Lower leg skin (tissue), 4 donors: Measurements from ENCODE around the gene CREB5. TPM values are rescaled to one million over a fixed set of nuclear protein-coding genes. Genes with fewer than 3 reads are reported as not detected.

ENCODE experiments used
- DNase-seq, 2 donors: peaks; one replicate each; pipeline ENCODE4 v3.0.0-alpha.2; 2019; ENCODE audit warnings: low spot score in 2 of 2
- H3K4me3 ChIP-seq: fragments of 200-600 bp; sonication (generic); 2 replicates; pipeline ENCODE4 v1.5.1; 2017; ENCODE audit warnings: mild to moderate bottlenecking, low read depth; ENCODE audit not compliant: poor library complexity, severe bottlenecking
- POLR2A ChIP-seq, 2 donors: fragments of 450-650 bp; IDR thresholded peaks; one replicate each; pipeline ENCODE4 v1.6.1; 2016 to 2017; ENCODE audit warnings: antibody characterized with exemption in 2 of 2, mild to moderate bottlenecking in 1 of 2, moderate library complexity in 1 of 2
- WGBS, 2 donors: methylation state at CpG; one replicate each; pipeline ENCODE4 v1.1.5; 2018; 5-methylcytosine and 5-hydroxymethylcytosine counted together
- intact Hi-C: fragments of 100-400 bp; cut with DNase I; formaldehyde crosslinking; loops from one replicate; pipeline ENCODE4 v1.15.0; 2023; ENCODE audit warnings: low total_unique reads
- total RNA-seq, 4 donors: library from RNA; depleted of rRNA; stranded (reverse); fragments of >200 nt; gene quantifications; one replicate each; pipeline ENCODE4 v1.1.0, GENCODE V29; 2016
- TF ChIP-seq, protein P1 (sequence below), 3 donors: fragments of 450-650 bp; IDR thresholded peaks; one replicate each; pipeline ENCODE4 v1.5.1; 2016; ENCODE audit warnings: antibody characterized with exemption in 3 of 3, mild to moderate bottlenecking in 3 of 3, moderate library complexity in 2 of 3

CREB5 gene
- total RNA-seq, 4 donors from 2014 or later: 2.5 to 15.0 (median 5.4) TPM

DNA sequence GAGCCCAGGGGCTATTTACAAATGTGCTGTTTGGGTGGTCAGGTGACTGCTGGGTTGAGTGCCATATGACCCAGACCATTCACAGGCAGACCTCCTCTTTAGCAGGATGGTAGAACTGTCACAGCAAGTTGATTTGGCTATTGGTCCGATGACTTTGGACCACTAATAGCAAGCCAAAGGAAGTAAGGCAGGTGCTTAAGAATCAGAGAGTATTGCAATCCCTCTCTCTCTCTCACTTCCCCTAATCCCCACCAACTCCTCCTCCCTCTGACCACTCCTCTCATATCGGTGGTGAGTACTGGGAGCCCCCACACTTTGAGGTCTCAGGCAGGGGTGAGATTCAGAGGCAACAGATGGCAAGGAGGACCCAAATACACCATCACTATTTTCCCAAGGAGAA, 380.5 kb downstream of the CREB5 start:
- TF ChIP-seq, protein P1, sequence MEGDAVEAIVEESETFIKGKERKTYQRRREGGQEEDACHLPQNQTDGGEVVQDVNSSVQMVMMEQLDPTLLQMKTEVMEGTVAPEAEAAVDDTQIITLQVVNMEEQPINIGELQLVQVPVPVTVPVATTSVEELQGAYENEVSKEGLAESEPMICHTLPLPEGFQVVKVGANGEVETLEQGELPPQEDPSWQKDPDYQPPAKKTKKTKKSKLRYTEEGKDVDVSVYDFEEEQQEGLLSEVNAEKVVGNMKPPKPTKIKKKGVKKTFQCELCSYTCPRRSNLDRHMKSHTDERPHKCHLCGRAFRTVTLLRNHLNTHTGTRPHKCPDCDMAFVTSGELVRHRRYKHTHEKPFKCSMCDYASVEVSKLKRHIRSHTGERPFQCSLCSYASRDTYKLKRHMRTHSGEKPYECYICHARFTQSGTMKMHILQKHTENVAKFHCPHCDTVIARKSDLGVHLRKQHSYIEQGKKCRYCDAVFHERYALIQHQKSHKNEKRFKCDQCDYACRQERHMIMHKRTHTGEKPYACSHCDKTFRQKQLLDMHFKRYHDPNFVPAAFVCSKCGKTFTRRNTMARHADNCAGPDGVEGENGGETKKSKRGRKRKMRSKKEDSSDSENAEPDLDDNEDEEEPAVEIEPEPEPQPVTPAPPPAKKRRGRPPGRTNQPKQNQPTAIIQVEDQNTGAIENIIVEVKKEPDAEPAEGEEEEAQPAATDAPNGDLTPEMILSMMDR (IDR thresholded peaks at IDR 0.05): no peak
- TF ChIP-seq POLR2A (IDR thresholded peaks at IDR 0.05): no peak
- no peak overlapping the region for H3K4me3 ChIP-seq
- 78 to 86% methylated on average over 2 of the region's 2 CpGs for WGBS, 2 donors
- intact Hi-C loops: no loop called here
- no peak for DNase-seq

DNA sequence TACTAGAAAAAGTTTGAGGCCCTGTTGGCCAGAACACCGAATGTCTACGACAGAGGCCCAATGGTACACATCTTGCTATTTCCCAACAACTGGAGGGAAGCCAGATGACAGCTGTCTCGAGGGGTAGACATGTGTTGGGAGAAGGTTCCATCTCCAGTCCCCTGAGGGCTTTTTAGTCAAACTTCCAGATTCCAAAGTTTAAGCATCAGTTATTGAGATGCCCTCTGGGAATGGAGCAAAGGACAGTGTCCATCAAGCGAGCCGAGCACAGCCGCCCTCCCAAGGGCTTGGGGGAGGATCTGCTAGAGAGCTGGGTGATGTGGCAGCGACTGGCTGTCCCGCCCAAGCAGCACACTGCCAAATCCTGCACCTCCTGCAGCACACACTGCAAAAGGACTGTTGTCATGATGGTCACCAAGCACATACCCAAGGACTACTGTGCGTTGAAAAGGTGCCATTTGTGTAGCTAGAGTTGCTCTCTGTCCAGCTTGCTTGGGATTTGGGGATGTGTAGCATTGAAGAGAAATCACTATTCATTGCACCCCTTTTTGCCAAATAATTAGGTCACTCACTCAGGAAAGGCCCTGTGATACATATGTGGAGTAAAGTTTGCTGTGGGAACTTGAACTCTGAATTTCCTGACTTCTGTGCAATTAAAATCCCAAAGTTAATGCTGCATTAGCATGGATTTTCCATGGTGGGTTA, 381.2 kb downstream of the CREB5 start:
- WGBS, 2 donors: 49 to 58% methylated on average over 5 to 9 of the region's 9 CpGs
- intact Hi-C loops: no loop called here
- DNase-seq: no peak
- TF ChIP-seq, protein P1 (IDR thresholded peaks at IDR 0.05): no peak
- no peak for TF ChIP-seq POLR2A (IDR thresholded peaks at IDR 0.05)
- no peak overlapping the region for H3K4me3 ChIP-seq

DNA sequence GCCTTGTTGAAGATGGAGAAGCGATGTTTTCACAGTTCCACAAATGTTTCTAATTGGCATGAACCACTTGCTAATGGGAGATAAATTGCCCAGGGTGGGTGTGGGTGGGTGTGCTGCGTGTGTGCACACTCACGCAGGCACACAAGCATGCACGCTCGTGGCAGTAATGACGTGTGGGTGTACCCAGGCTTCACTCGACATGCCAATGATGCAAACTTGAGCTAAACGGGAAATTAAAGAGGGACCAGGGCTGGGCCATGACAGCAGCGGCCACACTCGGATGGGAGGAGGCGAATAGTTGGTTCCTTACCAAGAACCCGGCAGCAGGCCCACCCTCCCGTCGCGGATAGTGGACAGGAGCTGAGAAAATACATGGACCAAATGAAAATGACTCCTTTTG, 386.0 kb downstream of the CREB5 start:
- WGBS, 2 donors: 78 to 81% methylated on average over 15 of the region's 15 CpGs
- intact Hi-C loops: no loop called here
- no peak for DNase-seq
- H3K4me3 ChIP-seq: no peak overlapping the region
- TF ChIP-seq, protein P1 (IDR thresholded peaks at IDR 0.05): no peak
- TF ChIP-seq POLR2A (IDR thresholded peaks at IDR 0.05): no peak

DNA sequence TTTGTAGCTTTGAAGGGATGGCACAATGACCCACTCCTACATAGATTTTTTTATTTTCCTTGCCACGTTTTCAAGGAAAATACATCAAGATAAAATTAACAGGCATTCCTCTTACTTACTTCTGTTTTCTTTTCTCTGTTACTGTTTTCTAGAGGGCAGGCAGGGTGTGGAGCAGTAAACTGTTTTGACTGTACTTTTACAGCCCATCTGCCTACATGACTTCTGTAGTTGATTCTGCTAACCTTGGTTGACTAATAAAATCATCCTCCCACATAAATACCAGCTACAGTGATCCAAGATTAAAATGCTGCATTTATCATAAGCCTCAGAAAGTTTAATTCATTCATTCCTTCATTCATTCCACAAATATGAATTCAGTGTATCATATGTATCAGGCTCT, 387.3 kb downstream of the CREB5 start:
- no peak for TF ChIP-seq POLR2A (IDR thresholded peaks at IDR 0.05)
- TF ChIP-seq, protein P1 (IDR thresholded peaks at IDR 0.05): no peak
- intact Hi-C loops: no loop called here
- no peak overlapping the region for H3K4me3 ChIP-seq
- 36 to 49% methylated on average over 1 of the region's 1 CpG for WGBS, 2 donors
- DNase-seq: no peak

DNA sequence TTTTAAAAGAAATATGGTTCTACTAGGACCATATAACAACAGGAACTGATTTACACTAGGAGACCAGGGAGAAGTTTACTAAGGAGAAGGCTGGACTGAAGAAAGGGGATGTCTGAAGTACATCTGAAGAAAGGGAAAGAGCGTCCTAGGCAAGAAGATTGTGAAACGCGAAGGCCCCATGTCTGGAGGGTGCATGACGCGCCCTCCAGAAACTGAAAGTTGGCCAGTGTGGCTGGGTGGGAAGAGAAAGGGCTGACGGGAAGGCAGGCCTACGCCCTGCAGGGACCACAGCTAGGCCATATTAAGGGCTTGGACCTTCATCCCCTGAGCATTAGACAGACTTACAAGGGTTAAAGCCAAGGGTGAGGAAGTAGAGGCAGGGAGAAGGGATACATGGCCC, 387.8 kb downstream of the CREB5 start:
- 85 to 92% methylated on average over 7 of the region's 7 CpGs for WGBS, 2 donors
- no peak overlapping the region for H3K4me3 ChIP-seq

More for the DNA sequence above, 387.8 kb downstream of the CREB5 start:
- intact Hi-C loops: no loop called here
- no peak for TF ChIP-seq POLR2A (IDR thresholded peaks at IDR 0.05)
- TF ChIP-seq, protein P1 (IDR thresholded peaks at IDR 0.05): no peak
- no peak for DNase-seq
